Inferior parietal cortex (tissue), 1 donor: ENCODE measurements around the gene MUC12.
"Not testable (repeated sequence)": the region's sequence is repeated elsewhere in the genome, so short reads cannot be mapped to it uniquely, and the experiment has no call there.

Experiments used
- DNase-seq: peaks from one replicate; pipeline ENCODE4 v3.0.0-alpha.2; 2016; ENCODE audit errors: extremely low spot score

Gene MUC12

DNA sequence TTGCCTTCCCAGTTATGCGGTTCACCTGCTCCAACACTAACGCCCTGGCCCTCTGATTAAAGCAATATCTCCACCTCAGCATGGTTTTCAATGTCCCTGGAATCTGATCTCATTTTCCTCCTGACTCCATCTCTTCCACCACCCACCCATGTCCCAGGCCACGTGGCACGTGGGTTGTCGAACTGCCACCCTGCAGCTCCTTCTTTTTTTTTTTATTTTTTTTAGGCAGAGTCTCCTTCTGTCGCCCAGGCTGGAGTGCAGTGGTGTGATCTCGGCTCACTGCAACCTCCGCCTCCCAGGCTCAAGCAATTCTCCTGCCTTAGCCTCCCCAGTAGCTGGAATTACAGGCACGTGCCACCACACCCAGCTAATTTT, 94.8 kb downstream of the MUC12 start:
- not testable (repeated sequence) for DNase-seq

DNA sequence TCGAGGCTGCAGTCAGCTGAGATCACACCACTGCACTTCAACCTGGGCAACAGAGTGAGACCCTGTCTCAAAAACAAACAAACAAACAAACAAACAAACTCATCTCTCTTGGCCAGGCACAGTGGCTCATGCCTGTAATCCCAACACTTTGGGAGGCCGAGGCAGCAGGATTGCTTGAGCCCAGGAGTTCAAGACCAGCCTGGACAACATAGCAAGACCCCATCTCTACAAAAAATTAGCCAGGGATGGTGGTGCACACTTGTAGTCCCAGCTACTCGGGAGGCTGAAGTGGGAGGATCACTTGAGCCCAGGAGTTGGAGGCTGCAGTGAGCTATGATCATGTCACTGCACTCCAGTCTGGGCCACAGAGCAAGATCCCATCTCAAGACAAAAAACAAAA, 95.8 kb downstream of the MUC12 start:
- DNase-seq, result not testable (repeated sequence)

DNA sequence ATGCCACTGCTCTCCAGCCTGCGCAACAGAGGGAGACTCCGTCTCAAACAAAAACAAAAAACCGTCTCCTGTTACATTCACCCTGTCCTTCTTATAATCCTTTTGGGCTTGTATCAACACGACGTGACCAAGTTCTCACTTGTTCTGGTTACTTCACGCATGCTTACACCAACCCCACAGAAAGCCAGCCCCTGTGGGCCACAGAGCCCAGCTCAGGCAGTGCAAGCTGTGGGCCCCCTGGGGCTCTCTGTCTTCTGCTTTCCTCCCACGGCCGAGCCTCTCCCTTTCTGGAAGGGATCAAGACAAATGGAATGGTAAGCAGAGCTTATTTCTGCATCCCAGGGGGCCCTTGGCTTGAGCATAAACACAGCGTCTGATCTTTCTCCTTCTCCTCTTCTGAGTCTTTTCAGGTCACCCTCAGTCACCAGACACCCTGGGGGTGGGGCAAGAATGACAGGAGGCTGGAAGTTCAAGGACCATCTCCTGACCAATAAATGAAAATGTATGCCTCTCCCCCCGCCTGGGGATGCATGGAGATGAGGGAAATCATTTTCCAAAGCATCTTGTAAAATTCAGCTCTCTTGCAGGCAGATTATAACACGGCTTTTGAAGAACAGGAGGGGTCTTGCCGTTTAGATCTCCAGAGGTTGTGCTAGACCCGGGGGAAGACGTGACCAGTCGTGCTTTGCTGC, 96.9 kb downstream of the MUC12 start:
- DNase-seq, result no peak

DNA sequence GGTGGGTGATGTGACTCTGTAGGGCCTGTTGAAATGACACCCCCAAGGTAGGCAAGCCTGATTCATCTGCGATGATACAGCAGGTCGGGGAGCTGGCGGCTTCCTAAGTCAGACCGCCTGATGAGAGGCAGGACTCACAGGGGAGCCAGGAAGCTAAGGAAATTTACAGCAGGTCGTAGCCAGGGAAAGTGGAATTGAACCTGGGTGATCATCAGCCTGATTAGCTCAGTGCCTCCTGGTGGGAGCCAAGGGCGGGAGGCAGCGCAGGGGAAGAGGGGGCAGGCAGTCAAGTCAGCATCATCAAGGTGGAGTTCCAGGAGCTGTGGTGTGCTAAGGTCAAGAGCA, 97.4 kb downstream of the MUC12 start:
- no peak for DNase-seq

DNA sequence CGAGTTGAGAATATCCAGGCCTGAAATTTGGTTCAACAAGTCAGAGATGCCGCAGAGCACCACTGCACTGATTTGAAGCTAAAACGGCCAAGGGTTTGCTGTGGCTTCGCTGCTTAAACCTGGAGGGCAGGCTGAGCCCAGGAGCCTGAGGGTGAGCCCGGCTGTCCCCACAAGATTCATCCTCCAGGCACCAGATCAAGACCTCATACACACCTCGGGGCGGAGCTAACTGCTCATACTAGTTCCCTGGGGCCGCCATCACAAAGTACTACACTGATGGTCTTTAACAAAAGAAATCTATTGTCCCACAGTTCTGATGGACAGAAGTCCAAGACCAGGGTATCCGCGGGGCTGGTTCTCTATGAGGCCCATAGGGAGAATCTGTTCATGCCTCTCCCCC, 99.0 kb downstream of the MUC12 start:
- no peak for DNase-seq
